Heart left ventricle (tissue), 16 donors: Measurements from ENCODE around the gene ARSD. TPM values are rescaled to one million over a fixed set of nuclear protein-coding genes. Genes with fewer than 3 reads are reported as not detected.

ENCODE experiments used
- ATAC-seq, 4 donors: fragments of 200-7000 bp; cut with Tn5 transposase; one replicate each; pipeline ENCODE4 v1.9.1; 2020 to 2022; ENCODE audit warnings: moderate library complexity in 4 of 4, mild to moderate bottlenecking in 3 of 4, moderate number of reproducible peaks in 1 of 4
- DNase-seq, 5 donors: peaks; one replicate each; pipeline ENCODE4 v3.0.0-alpha.2; 2020
- H3K27ac ChIP-seq, 12 donors: fragments of 200-600 bp; sonication (generic) in 4 of 12; one replicate each; pipeline versions ENCODE4 v1.5.0 to v1.8.0; 2016 to 2022; ENCODE audit warnings: mild to moderate bottlenecking in 2 of 12
- H3K27me3 ChIP-seq, 9 donors: fragments of 200-600 bp; sonication (generic) in 2 of 9; one replicate each; pipeline versions ENCODE4 v1.5.1 to v1.8.0; 2016 to 2022; ENCODE audit warnings: mild to moderate bottlenecking in 3 of 9
- H3K36me3 ChIP-seq, 9 donors: fragments of 200-600 bp; sonication (generic) in 2 of 9; one replicate each; pipeline versions ENCODE4 v1.5.0 to v1.8.0; 2018 to 2022; ENCODE audit warnings: mild to moderate bottlenecking in 2 of 9
- H3K4me1 ChIP-seq, 12 donors: fragments of 200-600 bp; sonication (generic) in 4 of 12; one replicate each; pipeline versions ENCODE4 v1.5.0 to v1.8.0; 2016 to 2022; ENCODE audit warnings: mild to moderate bottlenecking in 3 of 12
- H3K4me3 ChIP-seq, 12 donors: fragments of 200-600 bp; sonication (generic) in 4 of 12; one replicate each; pipeline versions ENCODE4 v1.5.0 to v1.8.0; 2017 to 2022; ENCODE audit warnings: mild to moderate bottlenecking in 9 of 12, moderate library complexity in 4 of 12
- H3K9me3 ChIP-seq, 12 donors: fragments of 200-600 bp; sonication (generic) in 4 of 12; one replicate each; pipeline versions ENCODE4 v1.5.0 to v1.8.0; 2016 to 2022; ENCODE audit warnings: mild to moderate bottlenecking in 1 of 12
- CTCF ChIP-seq, 12 donors: fragments of 200-600 bp; sonication (generic) in 4 of 12; IDR thresholded peaks; one replicate each; pipeline versions ENCODE4 v1.5.0 to v1.8.0; 2018 to 2022; ENCODE audit warnings: antibody characterized with exemption in 12 of 12, mild to moderate bottlenecking in 5 of 12
- POLR2A ChIP-seq, 2 donors: fragments of 450-650 bp; IDR thresholded peaks; one replicate each; pipeline ENCODE4 v1.6.1; 2017; ENCODE audit warnings: antibody characterized with exemption in 2 of 2, mild to moderate bottlenecking in 2 of 2, moderate library complexity in 2 of 2
- WGBS, 4 donors: extraction: QIAGEN DNeasy Blood & Tissue Kit in 2 of 4; methylation state at CpG; one replicate each; pipeline versions ENCODE4 v1.1.5 to v1.1.7; 2013 to 2018; 5-methylcytosine and 5-hydroxymethylcytosine counted together
- intact Hi-C, 10 donors: fragments of 100-400 bp; cut with DNase I; formaldehyde crosslinking; loops; one replicate each; pipeline versions ENCODE4 v1.11.1 to v1.14.2; 2022
- polyA plus RNA-seq, 2 donors: library from polyadenylated mRNA; stranded (reverse); fragments of 200-250 nt; gene quantifications; one replicate each; pipeline ENCODE4 v1.2.3, GENCODE V29; 2013
- total RNA-seq, 9 donors: library from RNA; depleted of rRNA in 2 of 9; stranded (reverse); fragments of >200 nt in 2 of 9; fragmentation: NEBNext Ultra II Directional in 3 of 9; extraction: Animal tissue kit (Norgen Biotek cat#: 25700) in 3 of 9; gene quantifications; one replicate each; pipeline versions ENCODE4 v1.1.0 to v1.2.4, GENCODE V29; 2016 to 2023
- donor health status: ischemic (EF 13 %, LVEDD 7.1; RV severe dilation, severe dysfunction).
- donor health status: healthy with polysubstance abuse.
- donor health status: DM: no; HTN: yes; CAD: no.
- donor health status: DM: no; HTN: no; CAD: no.
- donor health status: ischemic (EF 25% LVEDD 6.9; RV normal size, moderate dysfunction).
- donor health status: ischemic (EF 25% LVEDD 5.7; RV mildly dilated, moderate dysfunction).
- donor health status: healthy.
- donor health status: DM: yes; HTN: yes; CAD: no.
- donor health status: ischemic (EF 35%, LVEDD 5.7; RV mildly dilated, moderate dysfunction).
- donor health status: nonischemic (EF 11% LVEDD 7.7; RV severe dilation, severe dysfunction).
- donor health status: DM: yes; HTN: yes; CAD: no.
- donor health status: PGD.
- donor health status: ischemic (EF 29% LVEDD 5.4; RV normal size, mild dysfunction).
- donor health status: nonischemic (EF 23%, LVEDD 6.1; RV moderate dilation, normal function).

The ARSD gene
- total and polyA plus RNA-seq, 11 donors, result 3.2 to 23.6 (median 8.6) TPM

DNA sequence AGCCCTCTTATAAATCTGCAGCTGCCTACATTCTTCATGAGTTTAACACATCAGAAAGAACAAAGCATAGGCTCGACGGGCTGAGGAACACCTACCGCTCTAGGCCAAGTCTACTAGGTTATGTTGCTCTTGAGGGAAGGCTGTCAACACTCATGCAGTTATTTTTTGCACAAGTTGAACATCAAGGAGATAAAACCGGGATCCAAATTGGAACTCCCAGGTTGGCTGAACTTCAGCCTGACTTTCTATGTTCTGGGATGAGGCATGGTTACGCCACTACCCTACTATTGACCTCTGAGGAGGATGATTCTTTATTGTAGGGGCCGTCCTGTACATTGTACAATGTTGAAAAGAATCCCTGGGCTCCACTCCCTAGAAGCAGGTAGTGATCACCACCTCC, 39.9 kb upstream of the ARSD start:
- no peak overlapping the region for H3K4me3 ChIP-seq
- H3K4me1 ChIP-seq, result peaks cover 0 to 26% (median 0%) of the 10 kb centered on the region in 12 donors
- ATAC-seq (peak in 3 of 4 donors; percentile 28 to 76 (median 69)), DNase-seq (no peak)
- no peak overlapping the region for H3K27ac ChIP-seq
- TF ChIP-seq CTCF (IDR thresholded peaks at IDR 0.05), result no peak
- no peak for TF ChIP-seq POLR2A (IDR thresholded peaks at IDR 0.05)
- WGBS, 4 donors, result 34 to 55% (median 40%) methylated on average over 6 of the region's 6 CpGs
- no peaks in the 10 kb centered on the region for H3K27me3 ChIP-seq
- no peaks in the 10 kb centered on the region for H3K9me3 ChIP-seq
- intact Hi-C loops, result no loop called here
- no peaks in the 10 kb centered on the region for H3K36me3 ChIP-seq

DNA sequence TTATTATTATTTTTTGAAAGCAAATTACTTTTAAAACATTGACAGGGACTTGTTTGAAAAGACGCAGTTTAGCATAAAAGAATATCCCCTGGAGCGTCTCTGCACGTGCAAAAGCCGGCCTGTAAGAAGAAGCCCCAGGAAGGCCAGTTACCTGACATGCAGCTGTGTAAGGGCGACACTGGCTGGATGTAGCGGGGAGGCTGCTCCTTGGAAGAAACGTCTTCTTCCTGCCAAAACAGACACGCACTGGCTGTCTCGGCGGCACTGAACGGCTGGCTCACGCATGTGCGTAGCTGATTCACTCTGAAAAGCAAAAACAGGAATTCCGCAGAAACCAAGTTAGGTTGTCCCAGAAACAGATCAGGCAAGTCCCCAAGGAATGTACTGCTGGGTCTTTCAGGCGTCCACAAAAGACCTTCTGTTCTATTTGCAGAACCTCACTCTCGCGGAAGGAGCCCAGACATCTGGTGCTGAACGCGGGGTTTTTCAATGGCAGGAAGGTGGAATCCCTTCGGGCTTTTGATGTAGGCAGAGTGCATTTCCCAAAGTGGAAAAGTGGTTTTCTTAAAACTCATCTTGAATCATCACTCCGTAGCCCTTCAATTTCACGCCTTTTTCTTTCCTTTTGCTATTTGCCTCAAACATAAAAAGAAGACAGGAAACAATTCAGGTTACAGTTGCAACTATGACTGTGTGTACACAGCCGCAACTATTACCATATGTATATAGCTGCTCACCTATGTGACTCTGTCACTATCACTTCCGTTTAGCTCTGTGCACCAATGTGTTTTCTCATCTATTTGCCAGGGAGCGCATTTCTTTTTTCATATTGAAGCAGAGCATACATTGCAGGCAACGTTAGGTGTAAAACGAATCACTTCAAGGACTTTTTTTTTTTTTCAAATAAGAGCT, 39.1 kb upstream of the ARSD start:
- ATAC-seq (peak in 2 of 4 donors; percentile 38 to 55), DNase-seq (peak in 3 of 5 donors; percentile 11 to 34 (median 33))
- peak overlapping the region in 8 of 12 donors; percentile 9 to 38 (median 18) for H3K4me3 ChIP-seq
- H3K27ac ChIP-seq, result no peak overlapping the region
- no peak for TF ChIP-seq POLR2A (IDR thresholded peaks at IDR 0.05)
- no peak for TF ChIP-seq CTCF (IDR thresholded peaks at IDR 0.05)
- H3K4me1 ChIP-seq, result peaks cover 0 to 28% (median 0%) of the 10 kb centered on the region in 12 donors
- no peaks in the 10 kb centered on the region for H3K36me3 ChIP-seq
- 39 to 61% (median 50%) methylated on average over 27 of the region's 27 CpGs for WGBS, 4 donors
- H3K9me3 ChIP-seq, result no peaks in the 10 kb centered on the region
- no peaks in the 10 kb centered on the region for H3K27me3 ChIP-seq
- intact Hi-C loops, result no loop called here

DNA sequence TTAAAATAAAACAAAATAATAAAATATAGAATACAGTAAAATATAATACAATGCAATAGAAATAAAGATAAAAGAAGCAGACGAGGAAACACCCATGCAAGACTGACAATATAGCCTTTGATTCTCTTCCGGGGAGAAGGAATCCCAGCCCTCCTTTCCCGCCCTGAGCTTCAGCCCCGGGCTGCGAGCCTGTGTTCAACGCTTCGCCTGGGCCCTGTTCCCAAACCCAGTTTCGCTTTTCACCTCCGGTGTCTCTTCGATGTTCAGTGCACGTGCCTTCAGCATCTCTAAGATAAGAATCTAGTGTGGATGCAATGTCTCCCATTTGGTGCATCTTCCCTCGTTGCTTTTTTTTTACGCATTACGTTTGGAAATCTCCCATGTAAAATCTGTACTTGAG, 38.4 kb upstream of the ARSD start:
- Histone ChIP-seq H3K4me1 (peaks cover 0 to 28% (median 0%) of the 10 kb centered on the region in 12 donors), H3K27me3 (peaks cover 0 to 3% (median 0%) of the 10 kb centered on the region in 9 donors), H3K36me3 (no peaks in the 10 kb centered on the region), H3K27ac (peak overlapping the region in 1 of 12 donors; percentile 19), H3K4me3 (peak overlapping the region in 7 of 12 donors; percentile 9 to 38 (median 21)), H3K9me3 (no peaks in the 10 kb centered on the region)
- ATAC-seq (no peak), DNase-seq (no peak)
- intact Hi-C loops, result no loop called here
- TF ChIP-seq CTCF (IDR thresholded peaks at IDR 0.05) (no peak), POLR2A (IDR thresholded peaks at IDR 0.05) (no peak)
- 62 to 85% (median 76%) methylated on average over 14 of the region's 14 CpGs for WGBS, 4 donors

GRCh38 chrX:2967012-2967411, 37.9 kb upstream of the ARSD start:
- peaks cover 0 to 28% (median 0%) of the 10 kb centered on the region in 12 donors for H3K4me1 ChIP-seq
- 38 to 47% (median 45%) methylated on average over 3 of the region's 3 CpGs for whole genome bisulfite sequencing, 4 donors
- H3K9me3 ChIP-seq, result no peaks in the 10 kb centered on the region
- no peak for DNase-seq
- peaks cover 0 to 3% (median 0%) of the 10 kb centered on the region in 9 donors for H3K27me3 ChIP-seq
- no peak overlapping the region for H3K4me3 ChIP-seq
- TF ChIP-seq CTCF (IDR thresholded peaks at IDR 0.05) (no peak), POLR2A (IDR thresholded peaks at IDR 0.05) (no peak)
- H3K27ac ChIP-seq, result peak overlapping the region in 3 of 12 donors; percentile 1 to 19 (median 5)
- intact Hi-C loops, result no loop called here
- no peaks in the 10 kb centered on the region for H3K36me3 ChIP-seq
- peak in 1 of 4 donors; percentile 50 for ATAC-seq
